GM12865 (cell line): ENCODE measurements around the gene SEMA7A.

Source experiments
- DNase-seq: peaks from one replicate; pipeline ENCODE4 v3.0.0; 2010; ENCODE audit warnings: low read depth
- H3K4me3 ChIP-seq: 2 replicates; pipeline ENCODE4 v1.5.1; 2011; ENCODE audit warnings: mild to moderate bottlenecking, low read depth, low read length, control low read depth
- CTCF ChIP-seq: IDR thresholded peaks from 2 replicates; pipeline ENCODE4 v1.5.1; 2011; ENCODE audit warnings: low read length, control low read depth, low read depth, inconsistent platforms; ENCODE audit not compliant: insufficient read depth; ENCODE audit errors: missing control alignments

The SEMA7A gene

GRCh38 chr15:74411686-74412085 lies 22.1 kb downstream of the SEMA7A start:
- no peak for DNase-seq
- no peak overlapping the region for H3K4me3 ChIP-seq
- TF ChIP-seq CTCF, result no peak

GRCh38 chr15:74410502-74410901 lies 23.3 kb downstream of the SEMA7A start:
- DNase-seq, result no peak
- TF ChIP-seq CTCF, result no peak

GRCh38 chr15:74409225-74409624 lies 24.5 kb downstream of the SEMA7A start:
- no peak for TF ChIP-seq CTCF
- DNase-seq, result no peak
- H3K4me3 ChIP-seq, result no peak overlapping the region

More at GRCh38 chr15:74410502-74410901, 23.3 kb downstream of the SEMA7A start:
- H3K4me3 ChIP-seq, result no peak overlapping the region

- no peak for DNase-seq
- no peak for TF ChIP-seq CTCF
- H3K4me3 ChIP-seq, result no peak overlapping the region
Measured at GRCh38 chr15:74408815-74409214, 24.9 kb downstream of the SEMA7A start.

GRCh38 chr15:74408385-74408784 lies 25.4 kb downstream of the SEMA7A start:
- DNase-seq, result no peak
- H3K4me3 ChIP-seq, result no peak overlapping the region
- no peak for TF ChIP-seq CTCF

- no peak for TF ChIP-seq CTCF
- DNase-seq, result no peak
- H3K4me3 ChIP-seq, result no peak overlapping the region
Measured at GRCh38 chr15:74406992-74407705, 26.6 kb downstream of the SEMA7A start.

- no peak for DNase-seq
- TF ChIP-seq CTCF, result no peak
- no peak overlapping the region for H3K4me3 ChIP-seq
Measured at GRCh38 chr15:74406517-74406916, 27.2 kb downstream of the SEMA7A start.
